D721Med (cell line): ENCODE data around the gene HYCC1.
"Not testable (repeated sequence)": the region's sequence is repeated elsewhere in the genome, so short reads cannot be mapped to it uniquely, and the experiment has no call there.

Experiments used
- DNase-seq: peaks from one replicate; pipeline ENCODE4 v3.0.0; 2011; ENCODE audit warnings: low spot score; ENCODE audit not compliant: insufficient read length
- FAIRE-seq: peaks from 2 replicates; lab custom pipeline; 2011; peaks lifted over from hg19 to GRCh38; lab: Jason Lieb, UNC
- CTCF ChIP-seq: IDR thresholded peaks from 2 replicates; pipeline ENCODE4 v1.5.1; 2012; ENCODE audit warnings: mild to moderate bottlenecking, control low read depth; ENCODE audit not compliant: insufficient read depth; ENCODE audit errors: missing control alignments

HYCC1 gene

GRCh38 chr7:23044581-23044980, 30.7 kb upstream of the HYCC1 start:
- no peak for FAIRE-seq
- no peak for DNase-seq
- no peak for TF ChIP-seq CTCF

- FAIRE-seq (no peak), DNase-seq (no peak)
- TF ChIP-seq CTCF: no peak
Observed at GRCh38 chr7:23043441-23043840, 29.5 kb upstream of the HYCC1 start.

- FAIRE-seq: not testable (repeated sequence)
Observed at GRCh38 chr7:23039674-23040073, 25.7 kb upstream of the HYCC1 start.

GRCh38 chr7:23035542-23036371, 21.8 kb upstream of the HYCC1 start:
- DNase-seq, FAIRE-seq: not testable (repeated sequence)

More at GRCh38 chr7:23039674-23040073, 25.7 kb upstream of the HYCC1 start:
- not testable (repeated sequence) for DNase-seq

- no peak for DNase-seq
- no peak for FAIRE-seq
Observed at GRCh38 chr7:23027261-23027660, 13.3 kb upstream of the HYCC1 start.

GRCh38 chr7:23026164-23026563, 12.2 kb upstream of the HYCC1 start:
- FAIRE-seq (no peak), DNase-seq (no peak)
- no peak for TF ChIP-seq CTCF

More at GRCh38 chr7:23027261-23027660, 13.3 kb upstream of the HYCC1 start:
- no peak for TF ChIP-seq CTCF

GRCh38 chr7:23024454-23024853, 10.5 kb upstream of the HYCC1 start:
- FAIRE-seq: no peak
- no peak for DNase-seq
- TF ChIP-seq CTCF: no peak

- FAIRE-seq (no peak), DNase-seq (no peak)
- no peak for TF ChIP-seq CTCF
Observed at GRCh38 chr7:23022851-23023250, 8.9 kb upstream of the HYCC1 start.
